ENCODE data around the gene ID2.

Gene ID2

DNA sequence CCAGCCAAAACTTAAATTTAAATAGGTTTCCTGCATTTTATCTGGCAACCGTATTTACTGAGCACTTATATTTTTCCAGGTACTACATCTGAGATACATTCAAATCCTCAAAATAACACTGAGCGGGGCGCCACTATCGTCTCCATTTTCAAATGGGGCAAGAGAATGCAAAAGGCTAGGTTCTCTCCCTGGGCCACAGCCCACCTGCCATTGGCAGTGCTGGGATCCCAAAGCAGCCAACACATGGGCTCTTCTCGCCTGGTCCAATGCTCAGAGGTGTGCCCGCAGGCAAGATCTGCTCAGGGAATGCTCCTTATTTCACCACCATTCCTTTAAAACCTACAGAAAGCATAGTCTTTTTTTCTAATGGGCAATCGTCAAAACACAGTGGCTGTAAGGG lies 11.3 kb upstream of the ID2 start:
- Mint-ChIP-seq H3K27ac (no peak overlapping the region), H3K4me3 (no peak overlapping the region), H3K27me3 (peaks cover 28% of the 10 kb centered on the region), H3K9me3 (peaks cover 18% of the 10 kb centered on the region), H3K36me3 (ENCODE audit: low read depth) (peaks cover 11% of the 10 kb centered on the region), H3K4me1 (ENCODE audit: low read depth) (no peaks in the 10 kb centered on the region)
- intact Hi-C loops (cut with micrococcal nuclease), result no loop called here

GRCh38 chr2:8671176-8671575 lies 10.7 kb upstream of the ID2 start:
- peaks cover 18% of the 10 kb centered on the region for H3K9me3 Mint-ChIP-seq
- H3K4me3 Mint-ChIP-seq, result no peak overlapping the region
- H3K27ac Mint-ChIP-seq, result no peak overlapping the region

DNA sequence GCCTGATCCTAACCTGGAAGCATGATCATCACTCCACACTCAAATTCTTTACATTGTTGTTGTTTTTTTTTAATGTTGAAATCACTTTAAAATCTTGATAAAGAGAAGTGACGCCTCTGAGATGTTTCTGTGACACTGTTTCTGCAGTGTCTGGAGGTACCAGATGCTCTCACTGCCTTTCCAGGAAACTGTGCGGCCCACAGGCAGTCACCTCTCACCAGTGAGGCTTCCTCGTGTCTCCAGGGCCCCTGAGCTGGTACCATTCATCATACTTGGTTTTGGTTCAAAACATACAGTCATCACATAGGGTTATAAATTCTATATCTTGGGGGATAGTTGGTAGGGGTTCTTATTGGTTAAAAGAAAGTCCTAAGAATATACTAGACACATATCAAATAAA lies 10.1 kb upstream of the ID2 start:
- Mint-ChIP-seq H3K27ac (no peak overlapping the region), H3K27me3 (peaks cover 40% of the 10 kb centered on the region), H3K4me3 (no peak overlapping the region), H3K9me3 (peaks cover 18% of the 10 kb centered on the region), H3K4me1 (ENCODE audit: low read depth) (peaks cover 9% of the 10 kb centered on the region), H3K36me3 (ENCODE audit: low read depth) (peaks cover 11% of the 10 kb centered on the region)
- intact Hi-C loops (cut with micrococcal nuclease), result no loop called here

More at GRCh38 chr2:8671176-8671575, 10.7 kb upstream of the ID2 start:
- H3K27me3 Mint-ChIP-seq, result peaks cover 34% of the 10 kb centered on the region
- intact Hi-C loops (cut with micrococcal nuclease), result no loop called here
- H3K36me3 Mint-ChIP-seq (ENCODE audit: low read depth), result peaks cover 11% of the 10 kb centered on the region
- H3K4me1 Mint-ChIP-seq (ENCODE audit: low read depth), result peaks cover 3% of the 10 kb centered on the region

DNA sequence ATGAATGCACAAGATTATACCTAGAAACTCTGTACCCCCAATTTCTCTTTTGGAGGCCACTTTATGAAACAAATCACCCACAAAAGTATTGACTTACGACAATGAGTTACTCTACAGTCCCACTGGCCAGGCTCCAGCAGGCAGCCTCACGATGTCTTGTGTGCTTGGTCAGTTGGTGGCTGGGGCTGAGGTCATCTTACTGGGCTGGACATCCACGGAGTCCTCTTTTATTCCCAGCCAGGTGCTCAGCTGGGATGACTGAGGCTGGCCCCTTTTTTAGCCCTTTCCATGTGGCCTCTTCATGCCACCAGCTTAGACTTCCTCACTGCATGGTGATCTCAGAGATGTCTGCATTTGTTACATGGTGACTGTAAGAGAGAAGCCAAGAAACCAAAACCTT lies 8.9 kb upstream of the ID2 start:
- Mint-ChIP-seq H3K9me3 (peaks cover 18% of the 10 kb centered on the region), H3K36me3 (ENCODE audit: low read depth) (peaks cover 11% of the 10 kb centered on the region), H3K4me1 (ENCODE audit: low read depth) (peaks cover 19% of the 10 kb centered on the region), H3K27me3 (peaks cover 51% of the 10 kb centered on the region), H3K27ac (no peak overlapping the region), H3K4me3 (no peak overlapping the region)
- intact Hi-C loops (cut with micrococcal nuclease), result no loop called here

DNA sequence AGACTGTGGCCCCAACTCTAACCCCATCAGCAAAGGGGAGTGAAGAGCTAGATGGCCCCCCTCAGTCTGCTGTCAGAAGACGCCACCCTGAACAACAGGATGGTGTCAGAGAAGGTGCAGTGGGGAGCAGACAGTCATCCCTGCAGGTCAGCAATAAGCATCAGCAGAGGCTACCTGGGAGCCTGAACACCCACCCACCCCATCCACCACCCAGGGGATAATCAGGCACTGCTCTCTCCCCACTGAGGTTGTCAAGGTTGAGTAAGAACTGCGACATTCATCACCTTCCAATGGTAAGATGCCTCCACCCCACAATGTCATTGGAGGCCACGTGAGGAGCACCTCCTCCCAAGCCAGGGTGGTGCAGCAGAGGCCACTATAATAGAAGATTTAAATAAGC lies 8.5 kb upstream of the ID2 start:
- Mint-ChIP-seq H3K27me3 (peaks cover 56% of the 10 kb centered on the region), H3K27ac (no peak overlapping the region), H3K36me3 (ENCODE audit: low read depth) (peaks cover 11% of the 10 kb centered on the region), H3K4me3 (no peak overlapping the region), H3K4me1 (ENCODE audit: low read depth) (peaks cover 24% of the 10 kb centered on the region), H3K9me3 (peaks cover 18% of the 10 kb centered on the region)
- intact Hi-C loops (cut with micrococcal nuclease), result no loop called here

DNA sequence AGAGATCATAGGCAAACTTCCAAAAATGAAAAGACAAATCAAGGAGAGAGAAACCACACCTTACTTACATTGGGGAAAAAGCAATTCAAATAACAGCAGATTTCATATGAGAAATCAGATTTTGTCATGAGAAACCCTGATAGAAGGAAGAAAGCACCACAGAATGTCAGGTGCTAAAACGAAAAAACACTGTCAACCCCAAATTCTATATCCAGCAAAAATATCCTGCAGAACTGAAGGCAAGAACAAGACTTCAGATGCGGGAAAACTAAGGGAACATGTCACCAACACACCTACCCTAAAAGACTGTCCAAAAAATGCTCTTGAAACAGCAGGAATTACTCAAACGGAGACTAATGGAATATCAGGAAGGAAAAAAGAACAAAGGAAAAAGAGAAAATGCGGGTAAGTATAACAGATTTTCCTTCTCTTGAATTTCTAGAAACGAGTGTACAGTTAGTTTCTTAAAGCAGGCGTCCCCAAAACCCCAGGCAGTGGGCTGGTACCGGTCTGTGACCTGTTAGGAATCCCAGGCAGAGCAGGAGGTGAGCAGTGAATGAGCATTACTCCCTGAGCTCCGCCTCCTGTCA lies 7.3 kb upstream of the ID2 start:
- intact Hi-C loops (cut with micrococcal nuclease), result no loop called here
- H3K9me3 Mint-ChIP-seq, result peaks cover 18% of the 10 kb centered on the region
- peaks cover 57% of the 10 kb centered on the region for H3K27me3 Mint-ChIP-seq
- no peak overlapping the region for H3K4me3 Mint-ChIP-seq
- no peak overlapping the region for H3K27ac Mint-ChIP-seq
- H3K4me1 Mint-ChIP-seq (ENCODE audit: low read depth), result peaks cover 32% of the 10 kb centered on the region
- peaks cover 11% of the 10 kb centered on the region for H3K36me3 Mint-ChIP-seq (ENCODE audit: low read depth)

DNA sequence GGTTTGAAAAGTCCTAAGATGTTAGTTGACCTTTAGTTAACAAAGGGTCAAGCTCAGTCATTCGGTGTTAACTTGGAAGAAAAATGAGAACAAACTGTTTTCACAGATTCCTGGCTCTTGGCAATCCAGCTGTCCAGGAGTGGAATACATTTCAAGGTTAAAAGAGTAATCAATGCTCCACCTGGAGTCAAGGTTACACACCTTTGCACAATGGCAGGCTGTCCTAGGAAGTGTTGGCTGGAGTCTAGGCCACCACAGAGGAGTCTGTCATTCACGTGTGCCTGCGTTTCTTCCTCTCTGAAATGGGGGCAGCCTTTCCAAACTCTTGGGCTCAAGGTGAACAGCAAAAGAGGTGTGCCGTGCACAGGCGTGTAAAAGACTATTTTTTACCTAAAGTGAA lies 6.3 kb upstream of the ID2 start:
- Mint-ChIP-seq H3K4me1 (ENCODE audit: low read depth) (peaks cover 40% of the 10 kb centered on the region), H3K27me3 (peaks cover 57% of the 10 kb centered on the region)

DNA sequence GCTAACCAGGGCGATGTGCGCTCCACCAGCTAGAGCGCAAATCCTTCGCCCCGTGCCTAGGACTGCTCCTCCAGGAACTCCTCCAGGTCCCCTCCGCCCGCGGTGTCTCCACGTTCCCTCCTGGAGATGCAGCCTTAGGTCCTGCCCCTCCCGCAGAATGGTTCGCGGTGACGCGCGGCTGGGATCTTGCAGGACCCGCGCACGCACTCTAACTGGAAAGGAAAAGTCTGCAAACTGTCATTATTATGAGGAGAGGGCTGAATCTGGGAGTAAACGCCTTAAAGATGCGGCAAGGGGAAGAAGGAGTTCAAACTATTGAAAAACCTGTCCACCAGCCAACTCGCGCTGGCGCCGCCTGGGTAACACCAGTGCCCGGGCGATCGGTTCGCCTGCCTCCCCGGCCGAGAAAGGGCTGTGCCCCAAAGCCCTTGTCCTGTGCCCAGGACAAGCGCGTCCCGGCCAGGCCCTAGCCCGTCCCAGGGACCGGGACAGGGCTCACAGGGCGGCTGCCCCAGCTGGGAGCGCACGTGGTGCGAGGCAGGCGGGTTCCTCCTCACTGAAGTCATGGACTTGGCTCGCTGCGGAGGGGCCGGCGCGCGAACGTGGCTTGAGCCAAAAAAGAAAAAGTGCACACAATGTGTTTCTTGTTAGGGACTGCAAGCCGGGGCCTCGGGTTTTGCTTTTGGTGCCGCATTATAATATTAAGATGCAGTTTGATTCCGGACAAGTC lies 5.5 kb upstream of the ID2 start:
- intact Hi-C loops (cut with micrococcal nuclease), result no loop called here
- H3K27me3 Mint-ChIP-seq, result peaks cover 54% of the 10 kb centered on the region
- H3K4me3 Mint-ChIP-seq, result peak overlapping the region; percentile 68
- peaks cover 11% of the 10 kb centered on the region for H3K36me3 Mint-ChIP-seq (ENCODE audit: low read depth)
- H3K27ac Mint-ChIP-seq, result peak overlapping the region; percentile 47
- peaks cover 18% of the 10 kb centered on the region for H3K9me3 Mint-ChIP-seq
- peaks cover 47% of the 10 kb centered on the region for H3K4me1 Mint-ChIP-seq (ENCODE audit: low read depth)

More for the DNA sequence above, 6.3 kb upstream of the ID2 start:
- intact Hi-C loops (cut with micrococcal nuclease), result no loop called here
- peaks cover 11% of the 10 kb centered on the region for H3K36me3 Mint-ChIP-seq (ENCODE audit: low read depth)
- peaks cover 18% of the 10 kb centered on the region for H3K9me3 Mint-ChIP-seq
- no peak overlapping the region for H3K4me3 Mint-ChIP-seq
- no peak overlapping the region for H3K27ac Mint-ChIP-seq

DNA sequence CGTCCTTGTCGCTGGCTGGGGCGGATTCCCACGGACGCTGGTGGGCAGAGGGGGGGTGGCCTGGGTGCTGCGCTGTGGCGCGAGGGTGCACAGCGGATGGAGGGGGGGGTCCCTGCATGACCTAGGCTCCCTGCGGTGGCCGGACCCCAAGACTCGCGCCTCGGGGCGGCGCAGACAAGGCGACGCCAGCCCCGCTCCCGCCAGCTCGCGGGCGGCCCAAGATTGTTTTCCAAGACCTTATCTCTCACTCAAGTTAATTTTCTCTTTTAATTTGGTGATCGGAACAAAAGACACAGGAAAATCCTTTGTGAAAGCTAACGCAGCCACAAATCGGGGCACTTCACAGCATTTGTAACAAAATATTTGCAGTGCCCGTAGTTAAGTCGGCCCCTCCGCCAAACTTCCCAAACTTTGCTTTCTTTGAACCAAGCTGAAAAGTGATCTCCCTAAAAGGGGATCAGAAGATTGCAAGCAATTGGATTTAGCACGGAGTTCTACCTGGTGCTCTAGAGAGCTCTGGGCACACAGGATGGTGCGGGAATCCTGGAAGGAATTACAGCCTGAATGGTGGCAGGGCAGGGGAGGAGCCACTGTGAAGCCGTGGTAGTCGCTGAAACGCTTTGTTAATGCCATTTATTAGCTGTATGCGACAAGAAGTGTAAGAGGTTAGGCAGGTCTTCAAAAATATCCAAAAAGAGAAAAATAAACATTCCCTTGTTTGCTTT lies 4.8 kb upstream of the ID2 start:
- Mint-ChIP-seq H3K27ac (peak overlapping the region; percentile 47), H3K4me3 (peak overlapping the region; percentile 68), H3K4me1 (ENCODE audit: low read depth) (peaks cover 50% of the 10 kb centered on the region), H3K27me3 (peaks cover 54% of the 10 kb centered on the region), H3K9me3 (peaks cover 18% of the 10 kb centered on the region), H3K36me3 (ENCODE audit: low read depth) (peaks cover 15% of the 10 kb centered on the region)
- intact Hi-C loops (cut with micrococcal nuclease), result no loop called here

GRCh38 chr2:8677646-8678592 lies 3.9 kb upstream of the ID2 start:
- intact Hi-C loops (cut with micrococcal nuclease), result no loop called here
- peak overlapping the region; percentile 70 for H3K4me3 Mint-ChIP-seq
- H3K9me3 Mint-ChIP-seq, result peaks cover 18% of the 10 kb centered on the region
- peaks cover 23% of the 10 kb centered on the region for H3K36me3 Mint-ChIP-seq (ENCODE audit: low read depth)
- peaks cover 54% of the 10 kb centered on the region for H3K27me3 Mint-ChIP-seq
- H3K27ac Mint-ChIP-seq, result peak overlapping the region; percentile 41
- H3K4me1 Mint-ChIP-seq (ENCODE audit: low read depth), result peaks cover 59% of the 10 kb centered on the region

GRCh38 chr2:8678731-8679566 lies 2.9 kb upstream of the ID2 start:
- peak overlapping the region; percentile 82 for H3K27ac Mint-ChIP-seq
- intact Hi-C loops (cut with micrococcal nuclease), result no loop called here
- peaks cover 67% of the 10 kb centered on the region for H3K4me1 Mint-ChIP-seq (ENCODE audit: low read depth)
- peaks cover 46% of the 10 kb centered on the region for H3K27me3 Mint-ChIP-seq
- peaks cover 22% of the 10 kb centered on the region for H3K36me3 Mint-ChIP-seq (ENCODE audit: low read depth)
- H3K4me3 Mint-ChIP-seq, result peak overlapping the region; percentile 77
- peaks cover 11% of the 10 kb centered on the region for H3K9me3 Mint-ChIP-seq

- H3K4me3 Mint-ChIP-seq, result peak overlapping the region; percentile 77
- peaks cover 17% of the 10 kb centered on the region for H3K36me3 Mint-ChIP-seq (ENCODE audit: low read depth)
- peak overlapping the region; percentile 82 for H3K27ac Mint-ChIP-seq
- intact Hi-C loops (cut with micrococcal nuclease), result no loop called here
- H3K9me3 Mint-ChIP-seq, result peaks cover 6% of the 10 kb centered on the region
- H3K27me3 Mint-ChIP-seq, result peaks cover 40% of the 10 kb centered on the region
- peaks cover 70% of the 10 kb centered on the region for H3K4me1 Mint-ChIP-seq (ENCODE audit: low read depth)
Measured at GRCh38 chr2:8679567-8679826, 2.4 kb upstream of the ID2 start.
